MM.1S (cell line): Measurements from ENCODE around the gene APBB1.

Experiments used
- DNase-seq: peaks from one replicate; pipeline ENCODE4 v3.0.0-alpha.2; 2015
- H2AFZ ChIP-seq: fragments of 300-600 bp; sonication (generic); 2 replicates; pipeline ENCODE4 v1.6.0; 2016; ENCODE audit warnings: antibody characterized with exemption, low read length
- H3F3A ChIP-seq: fragments of 300-600 bp; sonication (generic); 2 replicates; pipeline ENCODE4 v1.6.1; 2016; ENCODE audit warnings: mild to moderate bottlenecking, antibody characterized with exemption, low read length, moderate library complexity, mixed read lengths; ENCODE audit not compliant: insufficient read depth
- H3K27ac ChIP-seq: fragments of 300-600 bp; sonication (generic); 2 replicates; pipeline ENCODE4 v1.5.1; 2016; ENCODE audit warnings: mild to moderate bottlenecking, low read length
- H3K27me3 ChIP-seq: fragments of 300-600 bp; sonication (generic); replicated peaks from 2 replicates; pipeline ENCODE4 v1.6.0; 2016; ENCODE audit warnings: low read length; ENCODE audit not compliant: insufficient read depth
- H3K36me3 ChIP-seq: fragments of 300-600 bp; sonication (generic); replicated peaks from 2 replicates; pipeline ENCODE4 v1.6.1; 2016; ENCODE audit warnings: mild to moderate bottlenecking, low read length, mixed read lengths; ENCODE audit not compliant: insufficient read depth
- H3K4me1 ChIP-seq: fragments of 300-600 bp; sonication (generic); 2 replicates; pipeline ENCODE4 v1.6.1; 2016; ENCODE audit warnings: low read length, mixed read lengths
- H3K4me2 ChIP-seq: fragments of 300-600 bp; sonication (generic); 2 replicates; pipeline ENCODE4 v1.6.0; 2016; ENCODE audit warnings: low read depth, low read length
- H3K4me3 ChIP-seq: fragments of 300-600 bp; sonication (generic); 2 replicates; pipeline ENCODE4 v1.5.1; 2016; ENCODE audit warnings: low read length, mixed read lengths
- H3K79me2 ChIP-seq: fragments of 300-600 bp; sonication (generic); 2 replicates; pipeline ENCODE4 v1.6.1; 2016; ENCODE audit warnings: mixed run types, low read length, mixed read lengths
- H3K9ac ChIP-seq: fragments of 300-600 bp; sonication (generic); 2 replicates; pipeline ENCODE4 v1.6.1; 2016; ENCODE audit warnings: low read length, mixed read lengths
- H3K9me2 ChIP-seq: fragments of 300-600 bp; sonication (generic); replicated peaks from 2 replicates; pipeline ENCODE4 v1.6.1; 2016; ENCODE audit warnings: mild to moderate bottlenecking, low read length, mixed read lengths; ENCODE audit not compliant: insufficient read depth
- H3K9me3 ChIP-seq: fragments of 300-600 bp; sonication (generic); replicated peaks from 2 replicates; pipeline ENCODE4 v1.6.1; 2016; ENCODE audit warnings: mild to moderate bottlenecking, low read length, mixed read lengths; ENCODE audit not compliant: insufficient read depth
- H4K20me1 ChIP-seq: fragments of 300-600 bp; sonication (generic); 2 replicates; pipeline ENCODE4 v1.6.1; 2016; ENCODE audit warnings: mild to moderate bottlenecking, low read length, moderate library complexity, mixed read lengths; ENCODE audit not compliant: insufficient read depth
- EZH2 ChIP-seq: fragments of 300-600 bp; sonication (generic); optimal IDR thresholded peaks from 2 replicates; pipeline ENCODE3; 2017; ENCODE audit warnings: low read depth, mild to moderate bottlenecking, antibody characterized with exemption, low read length, mixed read lengths
- EZH2phosphoT487 ChIP-seq: fragments of 300-600 bp; sonication (generic); IDR thresholded peaks from 2 replicates; pipeline ENCODE4 v1.6.1; 2018; ENCODE audit warnings: antibody characterized with exemption, low read length
- TF ChIP-seq, protein P1 (sequence below): fragments of 300-600 bp; sonication (generic); IDR thresholded peaks from 2 replicates; pipeline ENCODE4 v1.5.1; 2016; ENCODE audit warnings: antibody characterized with exemption, low read length, mixed read lengths

APBB1 gene

DNA sequence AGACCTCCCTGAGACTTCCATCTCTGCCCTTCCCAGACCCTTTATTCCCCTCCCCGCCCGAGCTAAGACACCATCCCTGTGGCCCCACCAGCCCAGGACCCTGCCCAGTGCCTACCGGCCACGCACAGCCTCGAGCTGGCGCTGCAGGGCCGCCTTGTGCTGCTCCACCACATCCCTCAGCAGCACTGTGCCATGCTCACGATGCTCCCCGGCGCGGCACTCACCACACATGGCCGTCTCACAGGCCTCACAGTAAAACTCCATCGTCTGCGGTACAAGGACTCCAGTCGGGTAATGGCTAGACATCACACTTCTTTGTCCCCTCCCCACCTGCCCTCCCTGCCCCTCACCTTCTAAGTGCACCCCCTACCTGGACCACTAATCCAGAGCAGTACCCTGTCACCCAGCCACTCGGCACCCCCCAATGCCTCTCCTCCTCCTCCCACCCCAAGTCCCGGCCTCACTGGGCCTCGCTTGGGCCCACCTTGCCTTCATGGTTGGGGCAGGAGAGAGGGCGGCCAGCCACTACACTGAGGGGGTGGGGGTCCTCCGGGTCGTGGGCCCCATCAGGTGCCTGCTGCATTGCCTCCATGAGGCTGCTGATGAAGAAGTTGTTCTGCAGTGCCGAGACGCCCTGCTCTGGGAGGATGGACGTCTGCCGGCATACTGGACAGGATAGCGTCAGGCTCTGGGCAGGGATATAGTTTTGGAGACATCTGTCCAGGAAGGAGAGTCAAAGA, 38.9 kb upstream of the APBB1 start:
- H3K4me2 ChIP-seq: no peak overlapping the region
- no peak overlapping the region for H3K9ac ChIP-seq
- no peaks in the 10 kb centered on the region for H3K79me2 ChIP-seq
- TF ChIP-seq EZH2 (no peak), EZH2phosphoT487 (no peak)
- TF ChIP-seq, protein P1, sequence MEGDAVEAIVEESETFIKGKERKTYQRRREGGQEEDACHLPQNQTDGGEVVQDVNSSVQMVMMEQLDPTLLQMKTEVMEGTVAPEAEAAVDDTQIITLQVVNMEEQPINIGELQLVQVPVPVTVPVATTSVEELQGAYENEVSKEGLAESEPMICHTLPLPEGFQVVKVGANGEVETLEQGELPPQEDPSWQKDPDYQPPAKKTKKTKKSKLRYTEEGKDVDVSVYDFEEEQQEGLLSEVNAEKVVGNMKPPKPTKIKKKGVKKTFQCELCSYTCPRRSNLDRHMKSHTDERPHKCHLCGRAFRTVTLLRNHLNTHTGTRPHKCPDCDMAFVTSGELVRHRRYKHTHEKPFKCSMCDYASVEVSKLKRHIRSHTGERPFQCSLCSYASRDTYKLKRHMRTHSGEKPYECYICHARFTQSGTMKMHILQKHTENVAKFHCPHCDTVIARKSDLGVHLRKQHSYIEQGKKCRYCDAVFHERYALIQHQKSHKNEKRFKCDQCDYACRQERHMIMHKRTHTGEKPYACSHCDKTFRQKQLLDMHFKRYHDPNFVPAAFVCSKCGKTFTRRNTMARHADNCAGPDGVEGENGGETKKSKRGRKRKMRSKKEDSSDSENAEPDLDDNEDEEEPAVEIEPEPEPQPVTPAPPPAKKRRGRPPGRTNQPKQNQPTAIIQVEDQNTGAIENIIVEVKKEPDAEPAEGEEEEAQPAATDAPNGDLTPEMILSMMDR: no peak
- no peaks in the 10 kb centered on the region for H3K36me3 ChIP-seq
- no peaks in the 10 kb centered on the region for H3K9me2 ChIP-seq
- H3K9me3 ChIP-seq: no peaks in the 10 kb centered on the region
- no peak overlapping the region for H3K4me3 ChIP-seq
- H3K4me1 ChIP-seq: 0 out of 2 replicates have a peak, but pooled peaks cover 5% of the 10 kb centered on the region
- H3F3A ChIP-seq: no peaks in the 10 kb centered on the region
- H3K27ac ChIP-seq: no peak overlapping the region
- DNase-seq: no peak
- H2AFZ ChIP-seq: no peak overlapping the region
- no peaks in the 10 kb centered on the region for H3K27me3 ChIP-seq
- no peaks in the 10 kb centered on the region for H4K20me1 ChIP-seq

DNA sequence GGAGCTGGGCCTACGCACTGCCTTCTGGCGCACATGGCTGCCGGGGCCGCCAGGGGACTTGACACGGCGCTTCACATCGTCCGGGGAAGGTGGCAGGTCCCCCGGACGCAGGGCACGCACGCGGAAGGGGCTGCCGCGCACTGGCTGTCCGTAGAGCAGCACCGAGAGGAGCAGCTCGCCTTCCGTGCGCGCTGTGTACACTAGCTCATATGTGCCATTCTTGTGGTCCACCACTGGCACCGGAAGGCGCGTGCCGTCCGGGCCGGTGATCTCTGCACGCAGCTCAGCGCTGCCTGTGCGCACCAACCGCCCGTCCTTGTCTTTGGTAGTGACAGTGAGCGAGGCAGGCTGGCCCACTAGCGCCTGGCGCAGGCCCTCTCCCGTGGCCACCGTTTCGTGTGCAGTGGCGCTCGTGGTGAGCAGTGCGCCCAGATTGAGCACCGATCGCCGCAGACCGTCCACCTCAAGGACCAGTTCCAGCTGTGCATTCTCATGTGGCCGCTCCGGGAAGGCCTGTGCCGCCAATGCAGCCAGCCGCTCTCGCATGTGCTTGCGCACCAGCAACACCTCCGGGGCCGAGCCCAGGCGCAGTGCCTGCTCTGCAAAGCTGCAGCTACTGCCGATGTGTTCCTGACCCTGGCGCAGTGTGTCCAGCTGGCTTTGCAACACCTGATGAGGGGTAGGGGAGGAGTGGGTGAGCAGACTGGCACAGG, 37.6 kb upstream of the APBB1 start:
- H3K27me3 ChIP-seq: no peaks in the 10 kb centered on the region
- H3K4me3 ChIP-seq: no peak overlapping the region
- no peaks in the 10 kb centered on the region for H4K20me1 ChIP-seq
- no peak overlapping the region for H3K9ac ChIP-seq
- no peaks in the 10 kb centered on the region for H3F3A ChIP-seq
- no peak overlapping the region for H2AFZ ChIP-seq
- TF ChIP-seq EZH2phosphoT487: no peak
- no peak for TF ChIP-seq EZH2
- TF ChIP-seq, protein P1: no peak
- H3K9me2 ChIP-seq: no peaks in the 10 kb centered on the region
- no peaks in the 10 kb centered on the region for H3K79me2 ChIP-seq
- H3K36me3 ChIP-seq: no peaks in the 10 kb centered on the region
- DNase-seq: no peak
- H3K4me1 ChIP-seq: 0 out of 2 replicates have a peak, but pooled peaks cover 5% of the 10 kb centered on the region
- H3K4me2 ChIP-seq: no peak overlapping the region
- no peak overlapping the region for H3K27ac ChIP-seq
- H3K9me3 ChIP-seq: no peaks in the 10 kb centered on the region

DNA sequence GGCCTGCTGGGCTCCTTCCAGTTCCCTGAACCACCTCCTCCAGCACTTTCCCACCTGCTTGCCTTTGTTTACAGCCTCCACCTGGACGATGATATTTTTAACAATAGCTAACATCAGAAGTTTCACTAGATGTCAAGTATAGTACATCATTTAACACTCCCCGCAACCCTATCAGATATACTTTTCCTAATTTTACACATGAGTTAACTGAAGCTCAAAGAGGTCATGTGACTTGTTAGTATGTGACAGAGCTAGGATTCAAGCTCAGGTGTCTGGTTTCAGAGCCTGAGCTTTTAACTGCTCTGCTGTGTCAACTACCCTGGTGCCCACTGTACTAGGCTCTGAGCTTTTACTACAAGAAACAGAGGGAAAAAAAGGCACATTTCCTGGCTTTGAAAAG, 36.2 kb upstream of the APBB1 start:
- no peak for DNase-seq
- H3K4me1 ChIP-seq: 0 out of 2 replicates have a peak, but pooled peaks cover 5% of the 10 kb centered on the region
- H3K27me3 ChIP-seq: no peaks in the 10 kb centered on the region
- H3K9me3 ChIP-seq: no peaks in the 10 kb centered on the region
- no peaks in the 10 kb centered on the region for H3K9me2 ChIP-seq
- H2AFZ ChIP-seq: no peak overlapping the region
- H3K4me3 ChIP-seq: no peak overlapping the region
- TF ChIP-seq EZH2phosphoT487 (no peak), EZH2 (no peak)
- TF ChIP-seq, protein P1: no peak
- no peaks in the 10 kb centered on the region for H3F3A ChIP-seq
- H3K4me2 ChIP-seq: no peak overlapping the region
- no peaks in the 10 kb centered on the region for H3K36me3 ChIP-seq
- no peak overlapping the region for H3K27ac ChIP-seq
- no peaks in the 10 kb centered on the region for H3K79me2 ChIP-seq
- no peaks in the 10 kb centered on the region for H4K20me1 ChIP-seq
- H3K9ac ChIP-seq: no peak overlapping the region
